M059J (cell line): Measurements from ENCODE around the gene TEDDM1. TPM values are rescaled to one million over a fixed set of nuclear protein-coding genes. Genes with fewer than 3 reads are reported as not detected.

ENCODE experiments used
- total RNA-seq: library from RNA; depleted of rRNA; stranded (reverse); fragments of >200 nt; shearing (Covaris generic); gene quantifications from 2 replicates; pipeline ENCODE4 v1.2.3, GENCODE V29; 2014; rRNA removed

The TEDDM1 gene
- total RNA-seq, 1 experiment from 2014 or later = not detected

Other genes with a start within 250 kb of the TEDDM1 start
- gene GLUL, start 8.9 kb downstream of the TEDDM1 start, total RNA-seq = 336 and 390 TPM in 2 replicates
- gene RGSL1, start 49.5 kb upstream of the TEDDM1 start, total RNA-seq = not detected in 2 replicates
- gene RNASEL, start 188.6 kb upstream of the TEDDM1 start, total RNA-seq = 7.6 and 12.5 TPM in 2 replicates
- gene RGS16, start 203.7 kb upstream of the TEDDM1 start, total RNA-seq = not detected in 2 replicates